Epithelial cell of proximal tubule (primary cell): ENCODE results near the gene KRT81. TPM values are rescaled to one million over a fixed set of nuclear protein-coding genes. Genes with fewer than 3 reads are reported as not detected.
"Not testable (repeated sequence)": the region's sequence is repeated elsewhere in the genome, so short reads cannot be mapped to it uniquely, and the experiment has no call there.

Experiments
- DNase-seq: peaks from one replicate; pipeline ENCODE4 v3.0.0-alpha.2; 2011; ENCODE audit warnings: low read depth
- H3K4me3 ChIP-seq: 2 replicates; pipeline ENCODE4 v1.5.1; 2011; ENCODE audit warnings: low read depth, mild to moderate bottlenecking, low read length
- total RNA-seq: library from RNA; depleted of rRNA; stranded (reverse); fragments of >200 nt; gene quantifications from 2 replicates; pipeline ENCODE4 v1.2.3, GENCODE V29; 2015
- TF ChIP-seq, protein P1 (sequence below): conservative IDR thresholded peaks from 2 replicates; pipeline ENCODE4 v1.5.1; 2012; ENCODE audit warnings: low read depth, mild to moderate bottlenecking, low read length

Gene KRT81
- total RNA-seq, 1 donor from 2014 or later: 80.4 TPM

DNA sequence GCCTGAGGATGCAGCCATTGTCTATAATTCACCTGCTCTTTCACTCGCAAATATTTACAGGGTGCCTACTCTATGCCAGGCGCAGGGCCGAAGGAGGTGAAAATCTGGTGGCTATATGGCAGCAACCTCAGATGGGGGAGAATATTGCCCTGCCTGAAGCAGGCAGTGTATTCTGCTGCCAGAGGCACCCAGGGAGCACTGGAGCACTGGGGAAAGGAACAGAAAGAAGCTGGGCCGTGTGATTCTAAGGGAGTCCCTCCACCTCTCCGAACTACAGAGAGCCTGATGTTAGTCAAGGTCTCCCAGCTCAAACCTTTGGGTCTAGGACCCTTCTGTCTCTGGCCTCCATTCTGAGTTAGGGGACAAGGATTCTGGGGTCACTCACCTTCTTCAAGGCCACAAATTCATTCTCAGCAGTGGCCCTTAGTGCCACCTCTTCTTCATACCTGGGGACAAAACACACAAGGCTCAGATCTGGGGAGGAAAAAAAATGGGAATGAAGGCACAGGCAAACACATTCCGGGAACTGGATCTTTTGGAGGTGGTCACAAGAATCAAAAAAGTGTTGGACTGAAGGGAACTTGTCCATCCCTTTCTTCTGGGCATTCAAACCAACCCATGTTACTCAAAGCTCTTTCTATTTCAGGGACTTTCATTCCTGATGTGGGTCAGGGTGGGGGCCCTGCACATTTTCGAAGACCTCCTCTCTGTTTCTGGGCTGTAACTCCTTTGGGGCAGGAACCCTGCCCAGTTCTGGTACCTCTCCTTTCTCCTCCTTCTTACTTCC is 36.2 kb downstream of the KRT81 start:
- DNase-seq: no peak
- TF ChIP-seq, protein P1, sequence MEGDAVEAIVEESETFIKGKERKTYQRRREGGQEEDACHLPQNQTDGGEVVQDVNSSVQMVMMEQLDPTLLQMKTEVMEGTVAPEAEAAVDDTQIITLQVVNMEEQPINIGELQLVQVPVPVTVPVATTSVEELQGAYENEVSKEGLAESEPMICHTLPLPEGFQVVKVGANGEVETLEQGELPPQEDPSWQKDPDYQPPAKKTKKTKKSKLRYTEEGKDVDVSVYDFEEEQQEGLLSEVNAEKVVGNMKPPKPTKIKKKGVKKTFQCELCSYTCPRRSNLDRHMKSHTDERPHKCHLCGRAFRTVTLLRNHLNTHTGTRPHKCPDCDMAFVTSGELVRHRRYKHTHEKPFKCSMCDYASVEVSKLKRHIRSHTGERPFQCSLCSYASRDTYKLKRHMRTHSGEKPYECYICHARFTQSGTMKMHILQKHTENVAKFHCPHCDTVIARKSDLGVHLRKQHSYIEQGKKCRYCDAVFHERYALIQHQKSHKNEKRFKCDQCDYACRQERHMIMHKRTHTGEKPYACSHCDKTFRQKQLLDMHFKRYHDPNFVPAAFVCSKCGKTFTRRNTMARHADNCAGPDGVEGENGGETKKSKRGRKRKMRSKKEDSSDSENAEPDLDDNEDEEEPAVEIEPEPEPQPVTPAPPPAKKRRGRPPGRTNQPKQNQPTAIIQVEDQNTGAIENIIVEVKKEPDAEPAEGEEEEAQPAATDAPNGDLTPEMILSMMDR: no peak
- no peak overlapping the region for H3K4me3 ChIP-seq

DNA sequence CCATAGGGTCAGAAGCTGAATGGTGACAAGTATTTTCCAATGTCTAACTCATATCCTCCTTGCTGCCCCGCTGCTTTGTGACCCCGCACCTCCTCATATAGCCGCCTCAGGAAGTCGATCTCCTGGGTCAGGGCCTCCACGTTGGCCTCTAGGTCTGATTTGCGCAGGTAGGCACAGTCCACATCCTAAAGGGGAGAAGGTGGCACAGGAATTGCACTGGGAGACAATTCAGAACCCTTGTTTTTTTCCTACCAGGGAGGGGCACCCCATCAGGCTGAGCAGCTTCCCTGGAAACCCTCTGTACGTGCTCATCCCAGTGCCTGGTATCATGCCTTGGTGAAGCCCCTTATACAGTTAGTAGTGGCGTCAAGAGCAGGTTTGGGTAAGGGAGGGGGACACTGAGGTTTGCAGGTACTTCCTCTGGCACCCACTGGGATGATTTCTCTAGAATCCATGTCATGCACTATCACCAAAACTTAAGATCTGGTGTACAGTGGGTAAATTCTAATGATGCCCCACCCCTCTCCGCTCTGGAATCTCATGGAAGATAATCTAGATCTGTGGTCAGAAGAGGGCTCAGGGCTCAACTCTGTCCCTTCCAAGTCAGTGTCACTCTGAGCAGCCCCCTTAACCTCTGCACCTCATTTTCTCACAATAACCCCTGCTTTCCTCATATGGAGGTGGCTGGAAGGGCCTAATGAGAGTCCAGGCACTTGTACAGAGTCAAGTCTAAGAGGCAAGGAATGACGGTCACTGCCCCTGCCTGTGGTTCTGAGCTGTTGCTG is 37.0 kb downstream of the KRT81 start:
- no peak overlapping the region for H3K4me3 ChIP-seq
- TF ChIP-seq, protein P1: no peak
- no peak for DNase-seq

GRCh38 chr12:52253391-52254179 is 37.7 kb downstream of the KRT81 start:
- TF ChIP-seq, protein P1: no peak
- DNase-seq: no peak
- no peak overlapping the region for H3K4me3 ChIP-seq

DNA sequence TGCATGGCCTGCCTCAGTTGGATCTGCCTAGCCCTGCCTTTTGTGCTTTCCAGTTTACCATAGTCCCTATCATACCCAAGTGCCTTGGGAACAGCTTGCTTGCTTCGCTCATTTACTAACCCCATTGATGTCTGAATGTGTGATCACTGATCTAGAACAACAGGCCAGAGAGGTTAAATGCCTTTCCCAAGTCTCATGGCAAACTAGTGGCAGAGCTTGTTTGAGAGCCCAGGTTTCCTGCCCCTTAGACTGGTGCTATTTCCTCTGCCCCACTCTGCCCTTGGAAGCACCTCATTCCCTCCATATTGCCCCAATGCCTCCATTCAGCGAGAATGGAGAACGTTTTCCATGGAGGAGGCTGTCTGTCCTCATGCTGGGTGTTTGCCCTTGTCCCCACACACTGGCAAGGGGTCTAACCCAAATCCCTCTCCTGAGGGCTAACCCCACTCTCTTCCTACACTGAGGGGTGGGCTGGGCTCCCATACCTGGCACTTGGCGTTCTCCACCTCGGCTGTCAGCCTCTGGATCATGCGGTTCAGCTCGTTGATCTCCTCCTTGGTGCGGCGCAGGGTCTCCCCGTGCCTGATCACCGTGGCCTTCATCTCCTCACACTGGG is 38.5 kb downstream of the KRT81 start:
- peak; percentile 86 for DNase-seq
- TF ChIP-seq, protein P1: no peak
- H3K4me3 ChIP-seq: no peak overlapping the region

- TF ChIP-seq, protein P1: peak; percentile 48
- not testable (repeated sequence) for H3K4me3 ChIP-seq, DNase-seq
Measured at GRCh38 chr12:52252175-52252615, 39.1 kb downstream of the KRT81 start.

DNA sequence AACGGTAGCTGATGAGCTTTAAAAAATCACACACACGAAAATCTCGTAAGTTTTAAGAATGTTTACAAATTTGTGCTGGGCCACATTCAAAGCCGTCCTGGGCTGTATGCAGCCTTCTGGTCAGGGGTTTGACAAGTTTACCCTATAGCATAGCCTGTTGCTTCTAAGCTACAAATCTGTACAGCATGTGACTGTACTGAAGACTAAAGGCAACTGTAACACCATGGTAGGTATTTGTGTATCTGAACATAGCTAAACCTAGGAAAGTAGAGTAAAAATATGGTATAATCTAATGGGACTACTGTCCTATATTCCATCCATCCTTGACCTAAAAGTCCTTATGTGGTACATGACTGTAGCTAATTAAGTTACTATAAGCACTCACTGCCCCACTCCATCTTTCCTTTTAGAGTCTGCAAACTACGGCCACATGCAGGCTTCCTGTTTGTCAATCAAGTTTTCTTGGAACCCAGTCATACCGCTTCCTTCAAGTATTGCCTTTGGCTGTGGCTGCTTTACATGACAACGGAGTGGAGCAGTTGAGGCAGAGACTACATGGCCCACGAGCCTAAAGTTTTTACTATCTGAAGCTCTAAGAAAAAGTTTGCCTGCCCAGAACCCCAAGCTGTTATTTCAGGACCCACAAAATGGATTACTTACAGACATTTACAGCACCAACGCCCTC is 39.8 kb downstream of the KRT81 start:
- no peak overlapping the region for H3K4me3 ChIP-seq
- DNase-seq: no peak
- TF ChIP-seq, protein P1: no peak
